ENCODE measurements around the gene CELF4. TPM values are rescaled to one million over a fixed set of nuclear protein-coding genes. Genes with fewer than 3 reads are reported as not detected.

CELF4 gene
- total RNA-seq, 1 experiment from 2014 or later: 0.15 TPM

- no peak for DNase-seq (ENCODE audit: extremely low read depth, low read depth)
These were observed 10.0 kb upstream of the CELF4 start for GRCh38 chr18:37575646-37576045.

- no peak for DNase-seq (ENCODE audit: extremely low read depth, low read depth)
These were observed 8.5 kb upstream of the CELF4 start for GRCh38 chr18:37574113-37574512.

- no peak for DNase-seq (ENCODE audit: extremely low read depth, low read depth)
These were observed 7.1 kb upstream of the CELF4 start for GRCh38 chr18:37572736-37573135.

- no peak for DNase-seq (ENCODE audit: extremely low read depth, low read depth)
These were observed 5.7 kb upstream of the CELF4 start for GRCh38 chr18:37571266-37571665.

GRCh38 chr18:37570336-37570930 lies 4.8 kb upstream of the CELF4 start:
- no peak for DNase-seq (ENCODE audit: extremely low read depth, low read depth)

- DNase-seq (ENCODE audit: extremely low read depth, low read depth): no peak
These were observed 3.1 kb upstream of the CELF4 start for GRCh38 chr18:37568671-37569070.

- DNase-seq (ENCODE audit: extremely low read depth, low read depth): no peak
These were observed 2.4 kb upstream of the CELF4 start for GRCh38 chr18:37567994-37568359.

- DNase-seq (ENCODE audit: extremely low read depth, low read depth): no peak
These were observed 1.7 kb upstream of the CELF4 start for GRCh38 chr18:37567061-37567993.

GRCh38 chr18:37566479-37567060 lies 972 bp upstream of the CELF4 start:
- no peak for DNase-seq (ENCODE audit: extremely low read depth, low read depth)

GRCh38 chr18:37565977-37566478 lies 430 bp upstream of the CELF4 start:
- DNase-seq (ENCODE audit: extremely low read depth, low read depth): peak; percentile 22

- peak; percentile 31 for DNase-seq (ENCODE audit: extremely low read depth, low read depth)
These were observed 892 bp downstream of the CELF4 start for GRCh38 chr18:37564711-37565100.

- no peak for DNase-seq (ENCODE audit: extremely low read depth, low read depth)
These were observed 1.6 kb downstream of the CELF4 start for GRCh38 chr18:37563931-37564392.

- no peak for DNase-seq (ENCODE audit: extremely low read depth, low read depth)
These were observed 3.6 kb downstream of the CELF4 start for GRCh38 chr18:37561986-37562385.

GRCh38 chr18:37560003-37560402 lies 5.6 kb downstream of the CELF4 start:
- DNase-seq (ENCODE audit: extremely low read depth, low read depth): peak; percentile 4

GRCh38 chr18:37559194-37559593 lies 6.4 kb downstream of the CELF4 start:
- DNase-seq (ENCODE audit: extremely low read depth, low read depth): no peak

- DNase-seq (ENCODE audit: extremely low read depth, low read depth): no peak
These were observed 11.2 kb downstream of the CELF4 start for GRCh38 chr18:37554399-37554787.

GRCh38 chr18:37553633-37554398 lies 11.8 kb downstream of the CELF4 start:
- no peak for DNase-seq (ENCODE audit: extremely low read depth, low read depth)

GRCh38 chr18:37552286-37552685 lies 13.3 kb downstream of the CELF4 start:
- no peak for DNase-seq (ENCODE audit: extremely low read depth, low read depth)

- DNase-seq (ENCODE audit: extremely low read depth, low read depth): no peak
These were observed 13.8 kb downstream of the CELF4 start for GRCh38 chr18:37551846-37552245.

- DNase-seq (ENCODE audit: extremely low read depth, low read depth): no peak
These were observed 14.3 kb downstream of the CELF4 start for GRCh38 chr18:37551249-37551648.
